Esophagus muscularis mucosa (tissue), 4 donors: ENCODE data around the gene RSAD1.

Source experiments
- EP300 ChIP-seq: sonication (generic); formaldehyde crosslinking; IDR thresholded peaks from one replicate; pipeline ENCODE4 v1.6.1; 2017; ENCODE audit warnings: antibody characterized with exemption
- POLR2A ChIP-seq: fragments of 450-650 bp; IDR thresholded peaks from one replicate; pipeline ENCODE4 v1.6.1; 2017; ENCODE audit warnings: antibody characterized with exemption, moderate library complexity, mild to moderate bottlenecking, low read depth
- POLR2AphosphoS5 ChIP-seq, 2 donors: sonication (generic); formaldehyde crosslinking; IDR thresholded peaks; one replicate each; pipeline ENCODE4 v1.6.1; 2017; ENCODE audit warnings: antibody characterized with exemption in 2 of 2
- TF ChIP-seq, protein P1 (sequence below), 3 experiments: fragments of 200-600 bp in 2 of 3; fragments of 450-650 bp in 1 of 3; sonication (generic) in 2 of 3; IDR thresholded peaks; one replicate each; pipeline ENCODE4 v1.5.1; 2017 to 2019; ENCODE audit warnings: antibody characterized with exemption in 3 of 3, mild to moderate bottlenecking in 2 of 3, moderate library complexity in 1 of 3

GRCh38 chr17:50439008-50439407, 39.7 kb upstream of the RSAD1 start:
- TF ChIP-seq, protein P1, sequence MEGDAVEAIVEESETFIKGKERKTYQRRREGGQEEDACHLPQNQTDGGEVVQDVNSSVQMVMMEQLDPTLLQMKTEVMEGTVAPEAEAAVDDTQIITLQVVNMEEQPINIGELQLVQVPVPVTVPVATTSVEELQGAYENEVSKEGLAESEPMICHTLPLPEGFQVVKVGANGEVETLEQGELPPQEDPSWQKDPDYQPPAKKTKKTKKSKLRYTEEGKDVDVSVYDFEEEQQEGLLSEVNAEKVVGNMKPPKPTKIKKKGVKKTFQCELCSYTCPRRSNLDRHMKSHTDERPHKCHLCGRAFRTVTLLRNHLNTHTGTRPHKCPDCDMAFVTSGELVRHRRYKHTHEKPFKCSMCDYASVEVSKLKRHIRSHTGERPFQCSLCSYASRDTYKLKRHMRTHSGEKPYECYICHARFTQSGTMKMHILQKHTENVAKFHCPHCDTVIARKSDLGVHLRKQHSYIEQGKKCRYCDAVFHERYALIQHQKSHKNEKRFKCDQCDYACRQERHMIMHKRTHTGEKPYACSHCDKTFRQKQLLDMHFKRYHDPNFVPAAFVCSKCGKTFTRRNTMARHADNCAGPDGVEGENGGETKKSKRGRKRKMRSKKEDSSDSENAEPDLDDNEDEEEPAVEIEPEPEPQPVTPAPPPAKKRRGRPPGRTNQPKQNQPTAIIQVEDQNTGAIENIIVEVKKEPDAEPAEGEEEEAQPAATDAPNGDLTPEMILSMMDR (IDR thresholded peaks at IDR 0.05): no peak
- TF ChIP-seq EP300 (no peak), POLR2A (no peak), POLR2AphosphoS5 (IDR thresholded peaks at IDR 0.05) (no peak)
